ENCODE data around the gene PSMB11. TPM values are rescaled to one million over a fixed set of nuclear protein-coding genes. Genes with fewer than 3 reads are reported as not detected.

Gene PSMB11
- total RNA-seq, 1 experiment from 2014 or later: not detected

DNA sequence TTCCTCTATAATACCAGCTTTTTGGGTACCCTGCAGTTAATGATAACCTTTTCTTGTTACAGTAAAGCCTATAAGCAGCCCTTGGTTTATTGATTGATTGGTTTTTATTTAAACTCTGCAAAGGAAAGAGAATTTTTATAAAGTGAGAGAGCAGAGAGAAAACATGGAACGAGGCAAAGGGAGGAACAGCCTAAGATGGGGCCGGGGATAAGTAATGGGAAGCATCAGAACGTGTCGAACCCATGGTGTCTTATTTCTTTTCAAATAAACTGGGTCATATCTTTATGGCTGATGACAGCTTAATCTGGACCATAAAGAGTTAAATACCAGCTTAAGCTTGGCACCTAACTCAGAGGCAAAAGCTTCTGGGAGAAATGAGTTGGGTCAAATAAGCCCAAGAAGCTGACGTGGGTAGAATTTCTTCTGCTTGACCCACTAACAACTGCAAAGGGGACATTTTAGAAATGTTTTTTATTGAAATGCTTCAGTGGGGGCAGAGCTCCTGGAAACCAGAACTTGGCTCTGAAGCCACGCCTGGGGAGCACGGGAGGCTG lies 20.0 kb upstream of the PSMB11 start:
- Mint-ChIP-seq H3K36me3 (ENCODE audit: insufficient read depth, unreplicated experiment) (peaks cover 26% of the 10 kb centered on the region), H3K9me3 (ENCODE audit: unreplicated experiment) (no peaks in the 10 kb centered on the region), H3K27me3 (ENCODE audit: insufficient read depth, unreplicated experiment) (no peaks in the 10 kb centered on the region), H3K4me1 (ENCODE audit: insufficient read depth, unreplicated experiment) (no peaks in the 10 kb centered on the region), H3K4me3 (ENCODE audit: unreplicated experiment) (no peak overlapping the region), H3K27ac (ENCODE audit: low read depth, unreplicated experiment) (no peak overlapping the region)
- no TSS peak for BruUV-seq (replicated peaks)
- ChIA-PET CTCF (interaction anchor here (0.6 to 2.4 kb wide), 8 partner anchors 12 to 165 kb away, joined by 3 to 9 read pairs (median 3); no protein-coding TSS in a partner anchor), POLR2A (interaction anchor here (0.7 to 1.3 kb wide), 3 partner anchors 12 to 25 kb away, joined by 3 to 4 read pairs (median 3); no protein-coding TSS in a partner anchor)
- TF ChIP-seq, protein P1, sequence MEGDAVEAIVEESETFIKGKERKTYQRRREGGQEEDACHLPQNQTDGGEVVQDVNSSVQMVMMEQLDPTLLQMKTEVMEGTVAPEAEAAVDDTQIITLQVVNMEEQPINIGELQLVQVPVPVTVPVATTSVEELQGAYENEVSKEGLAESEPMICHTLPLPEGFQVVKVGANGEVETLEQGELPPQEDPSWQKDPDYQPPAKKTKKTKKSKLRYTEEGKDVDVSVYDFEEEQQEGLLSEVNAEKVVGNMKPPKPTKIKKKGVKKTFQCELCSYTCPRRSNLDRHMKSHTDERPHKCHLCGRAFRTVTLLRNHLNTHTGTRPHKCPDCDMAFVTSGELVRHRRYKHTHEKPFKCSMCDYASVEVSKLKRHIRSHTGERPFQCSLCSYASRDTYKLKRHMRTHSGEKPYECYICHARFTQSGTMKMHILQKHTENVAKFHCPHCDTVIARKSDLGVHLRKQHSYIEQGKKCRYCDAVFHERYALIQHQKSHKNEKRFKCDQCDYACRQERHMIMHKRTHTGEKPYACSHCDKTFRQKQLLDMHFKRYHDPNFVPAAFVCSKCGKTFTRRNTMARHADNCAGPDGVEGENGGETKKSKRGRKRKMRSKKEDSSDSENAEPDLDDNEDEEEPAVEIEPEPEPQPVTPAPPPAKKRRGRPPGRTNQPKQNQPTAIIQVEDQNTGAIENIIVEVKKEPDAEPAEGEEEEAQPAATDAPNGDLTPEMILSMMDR (IDR thresholded peaks at IDR 0.05; ENCODE audit: unreplicated experiment): no peak
- no peak for DNase-seq (ENCODE audit: unreplicated experiment)
- intact Hi-C loops (cut with micrococcal nuclease): no loop called here

DNA sequence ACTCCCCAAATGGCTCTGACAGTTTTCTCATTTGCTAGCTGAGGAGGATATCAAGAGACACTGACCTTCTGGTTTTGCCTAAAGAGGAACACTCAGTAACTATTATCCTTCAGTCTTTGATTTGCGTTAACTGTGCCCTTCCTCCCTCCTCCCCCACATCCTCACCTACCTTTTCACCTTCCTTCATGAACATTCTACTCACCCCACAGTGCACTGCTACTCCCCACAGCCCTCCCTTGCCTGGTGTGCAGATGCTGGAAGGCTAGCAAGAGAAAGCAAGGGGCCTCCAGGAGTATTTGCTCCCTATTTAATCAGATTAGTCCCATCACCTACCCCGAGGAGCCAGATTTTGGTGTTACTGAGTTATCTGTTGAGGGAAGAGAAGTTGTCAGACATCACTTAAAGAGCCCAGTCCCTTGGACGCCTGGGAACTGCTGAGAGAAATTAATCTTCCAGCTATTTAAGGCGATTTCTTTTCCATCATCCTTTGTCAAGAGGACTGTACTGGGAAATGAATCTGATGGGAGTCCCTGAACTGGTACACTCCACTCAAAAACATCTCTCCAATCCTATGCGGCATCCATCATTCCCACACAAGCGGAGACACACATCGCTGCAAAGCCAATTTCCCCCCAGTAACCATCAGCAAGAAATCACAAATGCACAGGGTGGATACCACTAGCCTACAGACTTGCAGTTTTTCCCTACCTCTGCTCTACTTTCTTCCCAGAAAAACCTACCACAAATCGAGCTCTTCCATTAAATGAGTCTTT lies 18.8 kb upstream of the PSMB11 start:
- CTCF ChIA-PET: interaction anchor here (0.6 to 2.4 kb wide), 6 partner anchors 28 to 48 kb away, joined by 3 to 9 read pairs (median 4); no protein-coding TSS in a partner anchor
- POLR2A ChIA-PET: interaction anchor here (0.9 to 2.3 kb wide), 4 partner anchors 11 to 16 kb away, joined by 5 to 15 read pairs (median 6); partner anchors contain the start of gene PSMB5
- no TSS peak for BruUV-seq (replicated peaks)
- no peaks in the 10 kb centered on the region for H3K27me3 Mint-ChIP-seq (ENCODE audit: insufficient read depth, unreplicated experiment)
- no peak overlapping the region for H3K4me3 Mint-ChIP-seq (ENCODE audit: unreplicated experiment)
- no peaks in the 10 kb centered on the region for H3K9me3 Mint-ChIP-seq (ENCODE audit: unreplicated experiment)
- TF ChIP-seq, protein P1 (IDR thresholded peaks at IDR 0.05; ENCODE audit: unreplicated experiment): no peak
- no peak overlapping the region for H3K27ac Mint-ChIP-seq (ENCODE audit: low read depth, unreplicated experiment)
- peaks cover 36% of the 10 kb centered on the region for H3K36me3 Mint-ChIP-seq (ENCODE audit: insufficient read depth, unreplicated experiment)
- intact Hi-C loops (cut with micrococcal nuclease): no loop called here
- no peak for DNase-seq (ENCODE audit: unreplicated experiment)
- no peaks in the 10 kb centered on the region for H3K4me1 Mint-ChIP-seq (ENCODE audit: insufficient read depth, unreplicated experiment)

DNA sequence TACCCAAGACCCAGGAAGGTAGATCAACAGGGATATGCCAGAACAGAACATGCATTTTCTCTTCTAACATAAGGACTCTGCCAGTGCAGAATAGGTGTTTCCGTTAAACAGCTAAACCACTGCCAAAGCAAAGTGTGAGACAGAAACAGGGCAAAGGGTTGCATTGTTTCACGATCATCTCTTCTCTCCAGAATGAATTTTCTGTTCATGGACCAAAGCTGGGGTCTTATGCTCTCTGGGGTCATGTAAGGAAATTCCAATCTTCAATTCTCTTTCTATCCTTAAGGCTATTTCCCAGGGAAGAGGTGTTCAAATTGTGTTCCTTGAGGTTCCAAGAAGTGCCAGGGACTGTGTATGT lies 18.2 kb upstream of the PSMB11 start:
- H3K9me3 Mint-ChIP-seq (ENCODE audit: unreplicated experiment): no peaks in the 10 kb centered on the region
- intact Hi-C loops (cut with micrococcal nuclease): no loop called here
- H3K4me3 Mint-ChIP-seq (ENCODE audit: unreplicated experiment): no peak overlapping the region
- H3K27me3 Mint-ChIP-seq (ENCODE audit: insufficient read depth, unreplicated experiment): no peaks in the 10 kb centered on the region
- no peak overlapping the region for H3K27ac Mint-ChIP-seq (ENCODE audit: low read depth, unreplicated experiment)
- TF ChIP-seq, protein P1 (IDR thresholded peaks at IDR 0.05; ENCODE audit: unreplicated experiment): no peak
- H3K4me1 Mint-ChIP-seq (ENCODE audit: insufficient read depth, unreplicated experiment): peaks cover 3% of the 10 kb centered on the region
- CTCF ChIA-PET: interaction anchor here (0.7 to 2.5 kb wide), 7 partner anchors 17 to 49 kb away, joined by 3 to 11 read pairs (median 4); no protein-coding TSS in a partner anchor
- DNase-seq (ENCODE audit: unreplicated experiment): no peak
- POLR2A ChIA-PET: interaction anchor here (0.6 to 2.3 kb wide), 7 partner anchors 9 to 39 kb away, joined by 3 to 15 read pairs (median 5); partner anchors contain the start of gene PSMB5
- peaks cover 39% of the 10 kb centered on the region for H3K36me3 Mint-ChIP-seq (ENCODE audit: insufficient read depth, unreplicated experiment)
- no TSS peak for BruUV-seq (replicated peaks)

DNA sequence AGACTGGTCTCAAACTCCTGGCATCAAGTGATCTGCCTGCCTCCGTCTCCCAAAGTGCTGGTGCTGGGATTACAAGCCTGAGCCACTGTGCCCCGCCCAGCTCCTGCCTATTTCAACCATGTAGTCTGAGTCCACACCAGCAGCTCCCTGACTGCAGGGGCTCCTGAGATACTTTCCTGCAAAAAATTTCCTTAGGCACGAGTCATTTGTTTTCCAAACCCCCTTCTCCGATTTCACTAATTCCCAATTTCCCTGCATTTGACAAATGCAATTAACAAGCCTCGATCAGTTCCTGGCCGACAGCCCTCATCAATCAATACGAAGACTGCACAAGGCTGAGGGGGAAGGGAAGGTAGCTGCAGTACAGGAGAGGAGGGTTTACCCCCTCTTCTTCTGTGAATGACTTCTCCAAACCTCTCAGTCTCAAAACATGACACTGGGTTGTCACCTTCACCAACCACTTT lies 17.4 kb upstream of the PSMB11 start:
- Mint-ChIP-seq H3K4me3 (ENCODE audit: unreplicated experiment) (no peak overlapping the region), H3K4me1 (ENCODE audit: insufficient read depth, unreplicated experiment) (peaks cover 10% of the 10 kb centered on the region), H3K27me3 (ENCODE audit: insufficient read depth, unreplicated experiment) (no peaks in the 10 kb centered on the region), H3K9me3 (ENCODE audit: unreplicated experiment) (no peaks in the 10 kb centered on the region), H3K36me3 (ENCODE audit: insufficient read depth, unreplicated experiment) (peaks cover 48% of the 10 kb centered on the region), H3K27ac (ENCODE audit: low read depth, unreplicated experiment) (no peak overlapping the region)
- no TSS peak for BruUV-seq (replicated peaks)
- CTCF ChIA-PET: interaction anchor here (0.7 to 2.5 kb wide), 8 partner anchors 16 to 95 kb away, joined by 3 to 11 read pairs (median 4); partner anchors contain the start of gene PRMT5
- intact Hi-C loops (cut with micrococcal nuclease): no loop called here
- TF ChIP-seq, protein P1 (IDR thresholded peaks at IDR 0.05; ENCODE audit: unreplicated experiment): no peak
- POLR2A ChIA-PET: interaction anchor here (0.6 to 2.3 kb wide), 6 partner anchors 9 to 38 kb away, joined by 3 to 15 read pairs (median 4); partner anchors contain the start of gene PSMB5
- no peak for DNase-seq (ENCODE audit: unreplicated experiment)

Data from MCF 10A (cell line).